WERI-Rb-1 (cell line): ENCODE measurements around the gene MAST4.

Source experiments
- DNase-seq: peaks from one replicate; pipeline ENCODE4 v3.0.0-alpha.2; 2020
- H3K27ac ChIP-seq: fragments of 250-450 bp; sonication (Bioruptor Pico); 2 replicates; pipeline ENCODE4 v1.5.1; 2020; ENCODE audit warnings: mild to moderate bottlenecking, moderate library complexity
- H3K27me3 ChIP-seq: fragments of 250-450 bp; sonication (Bioruptor Pico); 2 replicates; pipeline ENCODE4 v1.5.1; 2021; ENCODE audit warnings: mild to moderate bottlenecking, low read depth, moderate library complexity; ENCODE audit not compliant: insufficient read depth, severe bottlenecking
- H3K36me3 ChIP-seq: fragments of 250-450 bp; sonication (Bioruptor Pico); 2 replicates; pipeline ENCODE4 v1.5.1; 2020; ENCODE audit warnings: mild to moderate bottlenecking, moderate library complexity
- H3K4me3 ChIP-seq: 2 replicates; pipeline ENCODE4 v1.5.1; 2011; ENCODE audit warnings: low read depth, mild to moderate bottlenecking, control low read depth, low read length
- H3K9me3 ChIP-seq: fragments of 250-450 bp; sonication (Bioruptor Pico); 2 replicates; pipeline ENCODE4 v1.5.1; 2021; ENCODE audit warnings: mild to moderate bottlenecking, moderate library complexity; ENCODE audit not compliant: severe bottlenecking
- TF ChIP-seq, protein P1 (sequence below): IDR thresholded peaks from 2 replicates; pipeline ENCODE4 v1.5.1; 2011; ENCODE audit warnings: low read depth, mild to moderate bottlenecking, control low read depth, inconsistent platforms, low read length

Gene MAST4

DNA sequence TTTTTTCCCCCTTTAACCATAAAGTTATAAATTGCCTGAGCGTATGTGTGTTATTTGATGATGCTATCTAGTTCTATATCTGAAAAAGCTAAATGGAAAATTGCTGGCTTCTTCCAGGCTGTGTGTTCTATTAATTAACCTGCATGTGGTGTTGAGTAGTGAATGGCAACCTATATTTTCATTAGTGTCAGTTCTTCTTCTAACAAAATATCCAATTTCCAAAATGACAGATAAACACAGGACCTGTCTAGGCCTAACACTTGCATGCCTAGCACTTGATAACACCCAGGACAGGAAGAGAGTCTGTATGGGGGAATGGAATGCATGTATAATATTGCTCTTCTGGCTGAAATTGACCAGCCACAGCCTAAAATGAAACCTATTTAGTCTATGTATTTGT is 508.7 kb downstream of the MAST4 start:
- TF ChIP-seq, protein P1, sequence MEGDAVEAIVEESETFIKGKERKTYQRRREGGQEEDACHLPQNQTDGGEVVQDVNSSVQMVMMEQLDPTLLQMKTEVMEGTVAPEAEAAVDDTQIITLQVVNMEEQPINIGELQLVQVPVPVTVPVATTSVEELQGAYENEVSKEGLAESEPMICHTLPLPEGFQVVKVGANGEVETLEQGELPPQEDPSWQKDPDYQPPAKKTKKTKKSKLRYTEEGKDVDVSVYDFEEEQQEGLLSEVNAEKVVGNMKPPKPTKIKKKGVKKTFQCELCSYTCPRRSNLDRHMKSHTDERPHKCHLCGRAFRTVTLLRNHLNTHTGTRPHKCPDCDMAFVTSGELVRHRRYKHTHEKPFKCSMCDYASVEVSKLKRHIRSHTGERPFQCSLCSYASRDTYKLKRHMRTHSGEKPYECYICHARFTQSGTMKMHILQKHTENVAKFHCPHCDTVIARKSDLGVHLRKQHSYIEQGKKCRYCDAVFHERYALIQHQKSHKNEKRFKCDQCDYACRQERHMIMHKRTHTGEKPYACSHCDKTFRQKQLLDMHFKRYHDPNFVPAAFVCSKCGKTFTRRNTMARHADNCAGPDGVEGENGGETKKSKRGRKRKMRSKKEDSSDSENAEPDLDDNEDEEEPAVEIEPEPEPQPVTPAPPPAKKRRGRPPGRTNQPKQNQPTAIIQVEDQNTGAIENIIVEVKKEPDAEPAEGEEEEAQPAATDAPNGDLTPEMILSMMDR: no peak
- H3K27ac ChIP-seq: no peak overlapping the region
- H3K4me3 ChIP-seq: no peak overlapping the region
- no peaks in the 10 kb centered on the region for H3K9me3 ChIP-seq
- no peaks in the 10 kb centered on the region for H3K36me3 ChIP-seq
- no peaks in the 10 kb centered on the region for H3K27me3 ChIP-seq
- DNase-seq: no peak

DNA sequence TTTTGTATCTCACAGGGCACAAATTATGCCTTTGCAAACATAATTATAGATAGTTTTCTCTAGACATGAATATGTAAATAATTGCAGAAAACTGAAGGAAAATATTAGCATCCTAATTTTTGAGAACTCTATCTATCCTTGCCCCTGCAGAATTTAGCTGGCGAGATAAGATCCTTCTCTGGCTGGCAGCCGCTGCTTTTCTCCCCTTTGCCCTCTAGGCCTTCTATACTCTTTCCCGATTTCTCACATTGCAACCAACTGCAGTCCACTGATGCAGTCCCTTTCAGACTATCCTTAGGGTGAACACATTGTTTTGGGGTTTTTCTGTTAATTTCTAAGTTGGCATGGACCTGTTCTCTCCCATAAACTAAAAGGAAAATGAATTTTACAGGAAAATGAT is 509.1 kb downstream of the MAST4 start:
- Histone ChIP-seq H3K4me3 (no peak overlapping the region), H3K27me3 (no peaks in the 10 kb centered on the region), H3K27ac (no peak overlapping the region), H3K36me3 (no peaks in the 10 kb centered on the region), H3K9me3 (no peaks in the 10 kb centered on the region)
- TF ChIP-seq, protein P1: no peak
- DNase-seq: no peak

DNA sequence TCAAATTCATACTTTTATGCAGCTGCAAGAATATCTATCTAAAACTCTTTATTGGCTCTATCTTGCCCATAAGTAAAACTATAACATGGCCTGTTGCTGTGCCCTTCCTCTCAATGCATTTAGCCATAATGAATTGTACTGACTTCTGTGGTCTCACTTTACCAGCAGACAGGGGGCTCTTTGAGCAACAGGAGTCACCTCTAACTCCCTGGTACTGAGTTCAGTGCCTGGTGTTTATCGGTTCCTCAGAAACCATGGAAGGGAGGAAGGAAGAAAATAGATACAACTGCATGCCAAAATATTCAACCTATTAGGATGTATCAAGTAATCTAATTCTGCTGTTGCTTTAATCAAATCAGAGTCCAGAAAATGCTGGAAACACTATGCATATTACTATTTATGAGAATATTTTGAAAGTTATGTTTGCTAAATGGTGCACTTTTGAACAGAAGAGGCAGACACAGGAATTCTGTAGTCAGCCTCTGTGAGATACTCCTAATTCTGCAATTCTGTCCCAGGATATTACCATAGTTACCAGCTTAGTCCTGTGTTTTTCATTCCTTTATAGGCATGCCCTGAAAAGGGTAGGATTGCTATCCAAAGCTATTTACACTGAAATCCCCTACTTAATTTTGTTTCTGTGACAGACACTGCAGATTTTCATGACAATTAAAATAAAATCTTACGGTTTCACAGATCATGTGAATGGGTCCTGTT is 510.6 kb downstream of the MAST4 start:
- no peak overlapping the region for H3K27ac ChIP-seq
- H3K9me3 ChIP-seq: no peaks in the 10 kb centered on the region
- TF ChIP-seq, protein P1: no peak
- H3K27me3 ChIP-seq: no peaks in the 10 kb centered on the region
- DNase-seq: no peak
- H3K4me3 ChIP-seq: no peak overlapping the region
- no peaks in the 10 kb centered on the region for H3K36me3 ChIP-seq

DNA sequence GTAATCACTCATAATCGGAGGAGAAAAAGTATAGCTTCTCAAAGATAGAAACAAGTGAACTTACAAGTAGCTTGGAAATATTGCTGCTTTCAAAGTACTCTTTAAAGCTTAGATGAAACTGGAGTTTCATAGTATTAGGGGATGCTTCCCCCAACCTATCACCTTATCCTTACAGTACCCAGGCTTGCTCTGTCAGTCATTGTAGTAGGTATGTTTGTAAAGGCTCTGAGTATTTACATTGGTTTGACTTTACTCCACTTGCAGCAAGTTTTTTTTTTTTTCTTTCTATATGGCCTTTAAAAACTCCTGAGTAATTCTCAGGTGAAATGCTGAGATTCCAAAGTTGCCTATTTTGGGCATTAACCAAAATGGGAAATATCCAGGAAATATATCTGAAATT is 515.6 kb downstream of the MAST4 start:
- Histone ChIP-seq H3K9me3 (no peaks in the 10 kb centered on the region), H3K4me3 (no peak overlapping the region), H3K36me3 (no peaks in the 10 kb centered on the region), H3K27me3 (no peaks in the 10 kb centered on the region), H3K27ac (no peak overlapping the region)
- DNase-seq: no peak
- TF ChIP-seq, protein P1: no peak

DNA sequence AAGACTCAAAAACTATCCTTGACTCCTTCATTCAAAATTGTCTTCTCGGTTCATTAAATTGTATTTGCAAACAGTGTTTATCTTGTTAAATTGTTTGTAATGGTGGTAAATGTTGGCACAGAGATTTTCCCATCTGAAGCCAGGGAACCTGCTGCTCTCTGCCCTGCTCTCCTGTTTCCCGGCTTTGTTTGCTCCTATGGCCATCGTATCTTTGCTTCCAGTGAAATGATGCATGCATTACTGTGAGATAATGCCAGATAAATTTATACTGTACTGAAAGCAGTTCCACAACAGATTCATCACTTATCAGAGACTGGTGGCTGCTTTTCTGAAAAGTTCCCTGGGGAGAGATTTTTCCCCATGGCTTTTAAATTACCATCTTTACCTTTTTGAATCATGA is 519.1 kb downstream of the MAST4 start:
- no peaks in the 10 kb centered on the region for H3K36me3 ChIP-seq
- no peak overlapping the region for H3K27ac ChIP-seq
- H3K9me3 ChIP-seq: no peaks in the 10 kb centered on the region
- TF ChIP-seq, protein P1: no peak
- no peak for DNase-seq
- no peaks in the 10 kb centered on the region for H3K27me3 ChIP-seq
- no peak overlapping the region for H3K4me3 ChIP-seq

DNA sequence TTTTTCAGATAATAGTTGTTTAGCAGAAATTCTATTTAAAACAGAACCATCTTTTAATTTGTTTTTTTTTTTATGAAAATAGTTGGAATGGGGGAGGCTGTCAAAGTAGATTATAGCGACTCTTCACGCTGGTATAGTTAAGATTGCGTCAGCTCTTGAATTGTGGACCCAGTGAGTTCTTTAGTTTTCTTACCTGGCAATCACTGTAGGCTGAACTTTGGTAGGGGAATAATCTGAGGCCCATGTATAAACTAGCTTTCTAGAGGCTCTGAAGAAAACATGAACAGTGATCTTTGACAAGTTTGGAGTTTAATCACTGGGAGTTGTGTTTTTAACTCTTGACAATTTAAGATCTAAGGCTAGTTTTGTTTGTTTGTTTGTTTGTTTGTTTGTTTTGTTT is 519.6 kb downstream of the MAST4 start:
- TF ChIP-seq, protein P1: no peak
- no peak for DNase-seq
- Histone ChIP-seq H3K36me3 (no peaks in the 10 kb centered on the region), H3K4me3 (no peak overlapping the region), H3K9me3 (no peaks in the 10 kb centered on the region), H3K27me3 (no peaks in the 10 kb centered on the region), H3K27ac (no peak overlapping the region)
